Sigmoid colon (tissue), 7 donors: ENCODE results near the gene COQ10B. TPM values are rescaled to one million over a fixed set of nuclear protein-coding genes. Genes with fewer than 3 reads are reported as not detected.
"Not testable (repeated sequence)": the region's sequence is repeated elsewhere in the genome, so short reads cannot be mapped to it uniquely, and the experiment has no call there.

ENCODE experiments used
- DNase-seq: peaks from one replicate; pipeline ENCODE4 v3.0.0-alpha.2; 2019
- H3K27ac ChIP-seq, 4 donors: fragments of 200-600 bp; sonication (generic); one replicate each; pipeline ENCODE4 v1.5.1; 2016 to 2019; ENCODE audit warnings: mild to moderate bottlenecking in 1 of 4
- H3K27me3 ChIP-seq, 3 donors: fragments of 200-600 bp; sonication (generic); one replicate each; pipeline ENCODE4 v1.5.1; 2019; ENCODE audit warnings: mild to moderate bottlenecking in 1 of 3
- H3K36me3 ChIP-seq, 4 donors: fragments of 200-600 bp; sonication (generic); one replicate each; pipeline ENCODE4 v1.5.1; 2016 to 2019
- H3K4me1 ChIP-seq, 4 donors: fragments of 200-600 bp; sonication (generic); one replicate each; pipeline ENCODE4 v1.5.1; 2017 to 2019
- H3K4me3 ChIP-seq, 4 donors: fragments of 200-600 bp; sonication (generic); one replicate each; pipeline ENCODE4 v1.5.1; 2017 to 2019; ENCODE audit warnings: mild to moderate bottlenecking in 2 of 4, moderate library complexity in 1 of 4
- H3K9me3 ChIP-seq, 4 donors: fragments of 200-600 bp in 3 of 4; sonication (generic) in 3 of 4; one replicate each; pipeline versions ENCODE4 v1.5.1 to v1.6.1; 2013 to 2019
- CTCF ChIP-seq, 4 experiments: fragments of 450-650 bp in 3 of 4; fragments of 200-600 bp in 1 of 4; IDR thresholded peaks; one replicate each; pipeline ENCODE4 v1.5.1; 2016 to 2019; ENCODE audit warnings: antibody characterized with exemption in 4 of 4, mild to moderate bottlenecking in 3 of 4, moderate library complexity in 2 of 4
- EP300 ChIP-seq, 4 donors: sonication (generic); formaldehyde crosslinking; IDR thresholded peaks; one replicate each; pipeline ENCODE4 v1.6.1; 2017; ENCODE audit warnings: antibody characterized with exemption in 4 of 4
- POLR2A ChIP-seq, 2 donors: fragments of 450-650 bp; IDR thresholded peaks; one replicate each; pipeline ENCODE4 v1.6.1; 2016; ENCODE audit warnings: antibody characterized with exemption in 2 of 2, mild to moderate bottlenecking in 2 of 2, moderate library complexity in 2 of 2
- POLR2AphosphoS5 ChIP-seq, 4 donors: sonication (generic); formaldehyde crosslinking; IDR thresholded peaks; one replicate each; pipeline ENCODE4 v1.6.1; 2017; ENCODE audit warnings: antibody characterized with exemption in 4 of 4
- WGBS, 2 donors: extraction: QIAGEN DNeasy Blood & Tissue Kit; methylation state at CpG; one replicate each; pipeline ENCODE4 v1.1.7; 2013; 5-methylcytosine and 5-hydroxymethylcytosine counted together
- intact Hi-C: fragments of 100-400 bp; cut with DNase I; formaldehyde crosslinking; loops from one replicate; pipeline ENCODE4 v1.15.1; 2023
- polyA plus RNA-seq, 3 donors: library from polyadenylated mRNA; stranded (reverse); fragments of 200-250 nt; gene quantifications; one replicate each; pipeline ENCODE4 v1.2.3, GENCODE V29; 2013
- total RNA-seq, 4 donors: library from RNA; depleted of rRNA; stranded (reverse); fragments of >200 nt; gene quantifications; one replicate each; pipeline ENCODE4 v1.1.0, GENCODE V29; 2016
- donor health status: healthy with polysubstance abuse.
- donor health status: Bipolar disorder and iron deficiency.
- donor health status: healthy.

Gene COQ10B
- total and polyA plus RNA-seq, 7 donors: 15.1 to 77.9 (median 35.0) TPM

- Histone ChIP-seq H3K4me3 (no peak overlapping the region), H3K27ac (no peak overlapping the region), H3K9me3 (no peaks in the 10 kb centered on the region), H3K27me3 (no peaks in the 10 kb centered on the region), H3K4me1 (peaks cover 0 to 91% (median 74%) of the 10 kb centered on the region in 4 donors), H3K36me3 (peaks cover 0 to 11% (median under 1%) of the 10 kb centered on the region in 4 donors)
- intact Hi-C loops: no loop called here
- TF ChIP-seq POLR2A (IDR thresholded peaks at IDR 0.05): no peak
- no peak for TF ChIP-seq CTCF (IDR thresholded peaks at IDR 0.05)
- no peak for TF ChIP-seq EP300 (IDR thresholded peaks at IDR 0.05)
- no peak for TF ChIP-seq POLR2AphosphoS5 (IDR thresholded peaks at IDR 0.05)
- no peak for DNase-seq
- 90 to 93% methylated on average over 3 of the region's 3 CpGs for WGBS, 2 donors
These were observed 25.4 kb upstream of the COQ10B start for GRCh38 chr2:197427986-197428385.

- Histone ChIP-seq H3K9me3 (no peaks in the 10 kb centered on the region), H3K27me3 (no peaks in the 10 kb centered on the region), H3K4me3 (no peak overlapping the region), H3K27ac (no peak overlapping the region), H3K4me1 (peaks cover 0 to 78% (median 64%) of the 10 kb centered on the region in 4 donors), H3K36me3 (peaks cover 0 to 3% (median 0%) of the 10 kb centered on the region in 4 donors)
- 62 to 64% methylated on average over 6 of the region's 6 CpGs for WGBS, 2 donors
- intact Hi-C loops: loop anchor here (5.0 kb wide), 1 partner anchor 85 kb away; the partner anchor contains the start of gene MOB4
- DNase-seq: no peak
- TF ChIP-seq POLR2AphosphoS5 (IDR thresholded peaks at IDR 0.05) (no peak), EP300 (IDR thresholded peaks at IDR 0.05) (no peak), CTCF (IDR thresholded peaks at IDR 0.05) (no peak), POLR2A (IDR thresholded peaks at IDR 0.05) (no peak)
These were observed 21.5 kb upstream of the COQ10B start for GRCh38 chr2:197431858-197432257.

- intact Hi-C loops: loop anchor here (5.0 kb wide), 1 partner anchor 85 kb away; the partner anchor contains the start of gene MOB4
- DNase-seq, H3K27me3 ChIP-seq, H3K36me3 ChIP-seq, H3K27ac ChIP-seq, H3K9me3 ChIP-seq: not testable (repeated sequence)
- H3K4me3 ChIP-seq: peak overlapping the region in 1 of 4 donors; percentile 93
- peaks cover 0 to 72% (median 57%) of the 10 kb centered on the region in 4 donors for H3K4me1 ChIP-seq
- WGBS, 2 donors: 78 to 79% methylated on average over 6 of the region's 6 CpGs
These were observed 20.8 kb upstream of the COQ10B start for GRCh38 chr2:197432527-197432926.

- peaks cover 0 to 59% (median 48%) of the 10 kb centered on the region in 4 donors for H3K4me1 ChIP-seq
- 1% methylated on average over 11 of the region's 11 CpGs for WGBS, 2 donors
- peaks cover 0 to 3% (median 0%) of the 10 kb centered on the region in 4 donors for H3K36me3 ChIP-seq
- H3K27ac ChIP-seq: peak overlapping the region; percentile 91 to 98 (median 97)
- H3K9me3 ChIP-seq: no peaks in the 10 kb centered on the region
- DNase-seq: no peak
- H3K4me3 ChIP-seq: peak overlapping the region; percentile 86 to 98 (median 92)
- intact Hi-C loops: loop anchor here (1.0 to 5.0 kb wide), 2 partner anchors 19 to 83 kb away; partner anchors contain the start of genes COQ10B and MOB4
- TF ChIP-seq CTCF (IDR thresholded peaks at IDR 0.05): no peak
- TF ChIP-seq POLR2A (IDR thresholded peaks at IDR 0.05): no peak
- no peak for TF ChIP-seq POLR2AphosphoS5 (IDR thresholded peaks at IDR 0.05)
- no peak for TF ChIP-seq EP300 (IDR thresholded peaks at IDR 0.05)
- no peaks in the 10 kb centered on the region for H3K27me3 ChIP-seq
These were observed 19.4 kb upstream of the COQ10B start for GRCh38 chr2:197433780-197434438.
